ENCODE measurements around the gene RIPPLY3.

The RIPPLY3 gene

DNA sequence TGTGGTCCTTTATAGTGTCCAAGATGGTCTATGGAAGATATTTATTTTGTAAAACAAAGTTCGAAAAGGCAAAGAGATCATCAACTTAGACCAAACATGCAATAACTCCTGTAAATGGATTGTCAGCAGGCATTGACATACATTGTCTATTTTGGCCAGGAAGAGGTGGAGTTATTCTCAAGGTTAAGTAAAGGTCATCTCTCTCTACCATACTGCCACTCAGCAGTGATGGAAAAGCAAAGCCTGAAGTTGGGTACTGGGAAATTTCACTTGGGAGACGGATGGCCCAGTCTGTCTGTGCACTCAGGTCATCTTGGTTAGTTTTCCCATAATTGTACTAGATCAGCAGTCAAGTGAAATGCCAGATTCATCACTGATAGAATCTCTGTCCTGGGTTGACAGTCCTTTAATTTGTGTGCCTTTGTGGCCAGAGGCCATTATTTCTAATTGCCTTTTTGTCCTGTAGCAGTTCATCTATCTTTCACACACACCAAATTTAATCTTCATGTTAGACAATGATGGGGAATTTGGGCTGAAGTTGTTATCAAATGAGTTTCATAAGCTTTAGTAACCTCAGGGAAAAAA lies 48.9 kb downstream of the RIPPLY3 start:
- peaks cover 6% of the 10 kb centered on the region for H3K9me3 Mint-ChIP-seq
- H3K4me3 Mint-ChIP-seq: no peak overlapping the region
- peaks cover 3% of the 10 kb centered on the region for H3K27me3 Mint-ChIP-seq (ENCODE audit: low read depth)
- H3K36me3 Mint-ChIP-seq (ENCODE audit: low read depth): no peaks in the 10 kb centered on the region
- TF ChIP-seq, protein P1, sequence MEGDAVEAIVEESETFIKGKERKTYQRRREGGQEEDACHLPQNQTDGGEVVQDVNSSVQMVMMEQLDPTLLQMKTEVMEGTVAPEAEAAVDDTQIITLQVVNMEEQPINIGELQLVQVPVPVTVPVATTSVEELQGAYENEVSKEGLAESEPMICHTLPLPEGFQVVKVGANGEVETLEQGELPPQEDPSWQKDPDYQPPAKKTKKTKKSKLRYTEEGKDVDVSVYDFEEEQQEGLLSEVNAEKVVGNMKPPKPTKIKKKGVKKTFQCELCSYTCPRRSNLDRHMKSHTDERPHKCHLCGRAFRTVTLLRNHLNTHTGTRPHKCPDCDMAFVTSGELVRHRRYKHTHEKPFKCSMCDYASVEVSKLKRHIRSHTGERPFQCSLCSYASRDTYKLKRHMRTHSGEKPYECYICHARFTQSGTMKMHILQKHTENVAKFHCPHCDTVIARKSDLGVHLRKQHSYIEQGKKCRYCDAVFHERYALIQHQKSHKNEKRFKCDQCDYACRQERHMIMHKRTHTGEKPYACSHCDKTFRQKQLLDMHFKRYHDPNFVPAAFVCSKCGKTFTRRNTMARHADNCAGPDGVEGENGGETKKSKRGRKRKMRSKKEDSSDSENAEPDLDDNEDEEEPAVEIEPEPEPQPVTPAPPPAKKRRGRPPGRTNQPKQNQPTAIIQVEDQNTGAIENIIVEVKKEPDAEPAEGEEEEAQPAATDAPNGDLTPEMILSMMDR (IDR thresholded peaks at IDR 0.05; ENCODE audit: unreplicated experiment in 3 of 3): no peak
- peaks cover 16% of the 10 kb centered on the region for H3K4me1 Mint-ChIP-seq
- H3K27ac Mint-ChIP-seq: no peak overlapping the region

DNA sequence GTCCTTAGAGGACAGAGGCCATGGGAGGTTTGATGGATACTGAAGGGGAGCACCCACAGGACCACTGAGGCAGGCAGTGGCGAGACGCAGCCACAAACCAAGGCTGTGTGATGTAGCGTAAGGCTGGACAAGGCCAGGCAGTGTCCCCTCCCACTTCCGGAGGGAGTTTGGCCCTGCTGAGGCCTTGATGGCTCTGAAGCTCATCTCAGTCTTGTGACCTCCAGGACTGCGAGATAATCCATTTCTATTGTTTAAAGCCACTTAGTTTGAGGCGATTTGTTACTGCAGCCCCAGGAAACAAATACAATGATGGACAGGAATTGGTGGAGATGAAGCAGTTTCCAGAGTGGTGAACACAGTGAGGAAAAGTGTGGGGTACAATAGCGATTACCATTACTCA lies 51.1 kb downstream of the RIPPLY3 start:
- TF ChIP-seq, protein P1 (IDR thresholded peaks at IDR 0.05; ENCODE audit: unreplicated experiment in 3 of 3): no peak

DNA sequence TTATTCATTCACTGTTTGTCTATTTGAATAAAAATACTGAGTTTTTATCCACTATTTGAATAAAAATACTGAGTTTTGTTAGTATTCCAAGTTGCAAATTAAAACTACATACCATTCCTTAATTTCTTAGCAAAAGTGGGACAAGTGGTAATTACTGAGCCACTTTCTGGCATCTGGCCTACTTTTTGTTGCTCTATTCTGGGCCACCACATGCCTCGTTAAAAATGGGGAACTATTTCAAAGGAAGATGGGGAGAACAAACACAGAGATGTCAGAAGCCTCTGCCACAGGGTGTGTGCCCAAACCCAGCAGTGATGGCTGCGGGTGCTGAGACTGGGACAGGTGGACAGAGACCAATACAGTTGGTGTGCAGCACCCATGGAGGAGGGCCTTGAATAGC lies 51.8 kb downstream of the RIPPLY3 start:
- TF ChIP-seq, protein P1 (IDR thresholded peaks at IDR 0.05; ENCODE audit: unreplicated experiment in 3 of 3): no peak
- peaks cover 28% of the 10 kb centered on the region for H3K4me1 Mint-ChIP-seq
- H3K27ac Mint-ChIP-seq: peak overlapping the region in 2 of 3 experiments; percentile 43 to 49
- no peaks in the 10 kb centered on the region for H3K36me3 Mint-ChIP-seq (ENCODE audit: low read depth)
- peaks cover 3% of the 10 kb centered on the region for H3K27me3 Mint-ChIP-seq (ENCODE audit: low read depth)
- H3K4me3 Mint-ChIP-seq: no peak overlapping the region
- peaks cover 6% of the 10 kb centered on the region for H3K9me3 Mint-ChIP-seq

More for the DNA sequence above, 51.1 kb downstream of the RIPPLY3 start:
- Mint-ChIP-seq H3K4me3 (no peak overlapping the region), H3K9me3 (peaks cover 6% of the 10 kb centered on the region), H3K27ac (no peak overlapping the region), H3K27me3 (ENCODE audit: low read depth) (peaks cover 3% of the 10 kb centered on the region), H3K4me1 (peaks cover 25% of the 10 kb centered on the region), H3K36me3 (ENCODE audit: low read depth) (no peaks in the 10 kb centered on the region)

DNA sequence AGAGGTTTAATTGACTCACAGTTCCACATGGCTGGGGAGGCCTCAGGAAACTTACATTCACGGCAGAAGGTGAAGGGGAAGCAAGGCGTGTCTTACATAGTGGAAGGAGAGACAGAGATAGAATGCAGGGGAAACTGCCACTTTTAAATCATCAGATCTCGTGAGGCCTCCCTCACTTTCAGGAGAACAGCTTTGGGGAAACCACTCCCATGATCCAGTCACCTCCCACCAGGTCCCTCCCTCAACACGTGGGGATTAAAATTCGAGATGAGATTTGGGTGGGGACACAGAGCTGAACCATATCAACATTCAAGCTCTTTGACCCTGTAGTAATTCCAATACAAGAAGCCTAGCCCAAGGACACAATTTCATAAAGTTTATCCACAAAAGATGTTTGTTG lies 52.7 kb downstream of the RIPPLY3 start:
- no peaks in the 10 kb centered on the region for H3K36me3 Mint-ChIP-seq (ENCODE audit: low read depth)
- H3K9me3 Mint-ChIP-seq: peaks cover 6% of the 10 kb centered on the region
- H3K4me1 Mint-ChIP-seq: peaks cover 35% of the 10 kb centered on the region
- TF ChIP-seq, protein P1 (IDR thresholded peaks at IDR 0.05; ENCODE audit: unreplicated experiment in 3 of 3): no peak
- H3K27ac Mint-ChIP-seq: peak overlapping the region; percentile 43 to 65 (median 49)
- H3K27me3 Mint-ChIP-seq (ENCODE audit: low read depth): peaks cover 3% of the 10 kb centered on the region
- no peak overlapping the region for H3K4me3 Mint-ChIP-seq

DNA sequence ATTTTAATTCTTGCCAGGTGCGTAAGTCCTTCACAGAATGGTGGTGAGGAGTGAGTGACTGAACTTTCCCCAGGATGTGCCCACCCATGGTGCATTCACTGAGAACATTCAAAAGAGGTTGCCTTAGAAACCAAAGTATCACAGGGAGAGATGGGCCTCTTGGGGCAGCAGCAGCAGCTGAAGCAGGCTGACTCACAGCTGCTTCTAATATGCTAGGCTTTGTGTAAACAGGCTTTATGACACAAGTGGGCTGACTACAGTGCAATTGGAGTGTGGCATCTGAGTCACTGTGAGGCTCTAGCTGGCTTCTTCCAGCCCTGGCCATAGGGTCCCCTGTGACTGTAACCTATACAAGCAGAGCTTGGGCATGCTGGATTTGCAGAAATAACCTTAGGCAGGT lies 53.8 kb downstream of the RIPPLY3 start:
- no peaks in the 10 kb centered on the region for H3K36me3 Mint-ChIP-seq (ENCODE audit: low read depth)
- H3K4me1 Mint-ChIP-seq: peaks cover 40% of the 10 kb centered on the region

More for the DNA sequence above, 53.8 kb downstream of the RIPPLY3 start:
- Mint-ChIP-seq H3K27ac (peak overlapping the region; percentile 59 to 89 (median 73)), H3K27me3 (ENCODE audit: low read depth) (peaks cover 3% of the 10 kb centered on the region), H3K9me3 (peaks cover 6% of the 10 kb centered on the region), H3K4me3 (no peak overlapping the region)
- TF ChIP-seq, protein P1 (IDR thresholded peaks at IDR 0.05; ENCODE audit: unreplicated experiment in 3 of 3): no peak

Measured in nephron (organoid).